SU-DHL-6 (cell line): Measurements from ENCODE around the gene SLC25A28.

ENCODE experiments used
- CTCF ChIP-seq: fragments of 200-600 bp; sonication (generic); IDR thresholded peaks from one replicate; pipeline ENCODE4 v1.5.1; 2017; ENCODE audit warnings: antibody characterized with exemption, mild to moderate bottlenecking, low read length, moderate library complexity; ENCODE audit not compliant: insufficient read depth, poor library complexity, severe bottlenecking
- EZH2phosphoT487 ChIP-seq: fragments of 200-600 bp; sonication (generic), shearing (Covaris generic); conservative IDR thresholded peaks from 2 replicates; pipeline ENCODE4 v1.6.1; 2018; ENCODE audit warnings: mild to moderate bottlenecking, antibody characterized with exemption, low read length, moderate library complexity, mixed read lengths

DNA sequence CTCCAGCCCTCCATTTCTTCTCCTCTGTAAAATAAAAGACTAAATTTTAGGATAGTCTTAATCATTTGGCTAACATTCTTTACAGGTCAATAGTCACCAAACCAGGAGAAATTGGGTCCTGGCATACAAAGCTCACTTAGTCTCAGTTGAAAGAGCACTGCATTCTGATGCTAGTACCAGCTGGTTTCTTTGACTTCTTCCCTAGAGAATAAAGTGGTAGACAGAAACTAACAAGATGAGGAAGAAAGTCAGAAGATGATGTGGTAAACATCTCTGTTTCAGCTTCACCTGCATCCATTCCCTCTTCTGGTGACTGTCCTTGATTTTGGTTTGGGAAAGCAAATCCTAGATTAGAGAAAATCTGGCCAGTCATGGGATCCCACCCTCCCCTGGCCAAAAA lies 50.3 kb downstream of the SLC25A28 start:
- no peak for TF ChIP-seq CTCF
- TF ChIP-seq EZH2phosphoT487, result no peak
